GM12878 (cell line): ENCODE measurements around the gene TM9SF4. TPM values are rescaled to one million over a fixed set of nuclear protein-coding genes. Genes with fewer than 3 reads are reported as not detected.

Source experiments
- ATF7 ChIP-seq: fragments of 450-650 bp; IDR thresholded peaks from 2 replicates; pipeline ENCODE4 v1.6.1; 2016; ENCODE audit warnings: low read depth, mild to moderate bottlenecking
- ETV6 ChIP-seq, 2 experiments: fragments of 450-650 bp in 1 of 2; IDR thresholded peaks in 1 of 2; conservative IDR thresholded peaks in 1 of 2; 2 replicates each; pipeline ENCODE4 v1.6.1; 2014; ENCODE audit warnings: antibody characterized with exemption in 1 of 2, borderline replicate concordance in 1 of 2, low read depth in 1 of 2, mild to moderate bottlenecking in 1 of 2, moderate library complexity in 1 of 2
- KDM1A ChIP-seq: fragments of 200-600 bp; sonication (generic); IDR thresholded peaks from 2 replicates; pipeline ENCODE4 v1.6.1; 2016; ENCODE audit warnings: borderline replicate concordance
- PML ChIP-seq: IDR thresholded peaks from 2 replicates; pipeline ENCODE4 v1.6.1; 2012; ENCODE audit warnings: low read length, inconsistent platforms
- RB1 ChIP-seq: fragments of 450-650 bp; formaldehyde crosslinking; IDR thresholded peaks from 2 replicates; pipeline ENCODE4 v1.6.1; 2017; ENCODE audit warnings: mild to moderate bottlenecking, borderline replicate concordance
- SREBF1 ChIP-seq: IDR thresholded peaks from 2 replicates; pipeline ENCODE4 v1.6.1; 2012; ENCODE audit warnings: mild to moderate bottlenecking, low read length
- TCF7 ChIP-seq: IDR thresholded peaks from 2 replicates; pipeline ENCODE4 v1.6.1; 2014; ENCODE audit warnings: antibody characterized with exemption, borderline replicate concordance
- ZNF384 ChIP-seq: IDR thresholded peaks from 2 replicates; pipeline ENCODE4 v1.6.1; 2012; ENCODE audit warnings: low read depth, mild to moderate bottlenecking, low read length, improper control_type of control experiment, borderline replicate concordance
- polyA plus RNA-seq, 11 experiments: library from polyadenylated mRNA; depleted of rRNA in 4 of 11; unstranded in 6 of 11; stranded (reverse) in 5 of 11; fragments of >200 nt; fragmentation: Nextera tagmentation in 4 of 11; fragmentation: Illumina TruSeq in 1 of 11; extraction: Ambion mirVana in 4 of 11; extraction: Trizol in 1 of 11; gene quantifications; 1 replicate in 1 of 11; 2 replicates in 10 of 11; pipeline versions ENCODE4 v1.2.1 to v1.2.3, GENCODE V29; 2011 to 2016; ENCODE audit warnings: inconsistent platforms in 2 of 11, missing spikeins in 2 of 11, low read depth in 1 of 11
- total RNA-seq, 4 experiments: library from RNA; depleted of rRNA in 3 of 4; stranded (reverse); fragments of >200 nt in 3 of 4; fragmentation: Illumina TruSeq in 1 of 4; extraction: Trizol in 1 of 4; gene quantifications; 2 replicates each; pipeline versions ENCODE4 v1.2.1 to v1.2.3, GENCODE V29; 2013 to 2021
- TF ChIP-seq, protein P1 (sequence below), 3 experiments: IDR thresholded peaks in 2 of 3; conservative IDR thresholded peaks in 1 of 3; 2 replicates each; pipeline ENCODE4 v1.5.1; 2011; ENCODE audit warnings: low read depth in 3 of 3, low read length in 3 of 3, mild to moderate bottlenecking in 3 of 3, control low read depth in 2 of 3, moderate library complexity in 2 of 3, inconsistent platforms in 1 of 3, mixed read lengths in 1 of 3; ENCODE audit not compliant: control insufficient read depth in 2 of 3, insufficient read depth in 1 of 3; ENCODE audit errors: extremely low read depth in 1 of 3
- TF ChIP-seq, protein P2 (sequence below): fragments of 450-650 bp; IDR thresholded peaks from 2 replicates; pipeline ENCODE4 v1.6.1; 2016; ENCODE audit warnings: mild to moderate bottlenecking
- TF ChIP-seq, protein P3 (sequence below): fragments of 150-350 bp; IDR thresholded peaks from 2 replicates; pipeline ENCODE4 v1.6.1; 2014; ENCODE audit warnings: mild to moderate bottlenecking, low read depth, low read length

The TM9SF4 gene
- total and polyA plus RNA-seq, 10 of the 15 experiments (the other 5 are each of a cell fraction or from before 2014, with no cell fraction given), result 8.5 to 47.8 (median 24.3) TPM

DNA sequence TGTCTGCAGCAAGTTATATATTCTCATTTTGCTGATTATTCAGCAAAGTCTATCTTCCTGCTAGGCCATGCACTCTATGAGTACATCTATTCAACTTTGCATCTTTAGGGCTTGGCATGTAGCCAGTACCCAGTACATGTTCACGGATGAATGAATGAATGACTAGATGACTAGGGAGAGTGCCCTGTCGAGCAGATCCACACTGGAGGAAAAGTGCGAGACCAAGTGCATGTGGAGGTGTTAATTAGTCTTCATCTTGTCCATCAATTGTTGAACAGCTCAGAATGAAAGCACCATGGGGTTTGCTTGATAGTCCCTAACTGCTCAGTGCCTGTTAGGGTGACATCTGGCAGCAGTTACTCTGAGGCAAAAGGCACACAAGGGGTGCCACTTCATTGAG, 30.4 kb downstream of the TM9SF4 start (continued):
- TF ChIP-seq, protein P1, sequence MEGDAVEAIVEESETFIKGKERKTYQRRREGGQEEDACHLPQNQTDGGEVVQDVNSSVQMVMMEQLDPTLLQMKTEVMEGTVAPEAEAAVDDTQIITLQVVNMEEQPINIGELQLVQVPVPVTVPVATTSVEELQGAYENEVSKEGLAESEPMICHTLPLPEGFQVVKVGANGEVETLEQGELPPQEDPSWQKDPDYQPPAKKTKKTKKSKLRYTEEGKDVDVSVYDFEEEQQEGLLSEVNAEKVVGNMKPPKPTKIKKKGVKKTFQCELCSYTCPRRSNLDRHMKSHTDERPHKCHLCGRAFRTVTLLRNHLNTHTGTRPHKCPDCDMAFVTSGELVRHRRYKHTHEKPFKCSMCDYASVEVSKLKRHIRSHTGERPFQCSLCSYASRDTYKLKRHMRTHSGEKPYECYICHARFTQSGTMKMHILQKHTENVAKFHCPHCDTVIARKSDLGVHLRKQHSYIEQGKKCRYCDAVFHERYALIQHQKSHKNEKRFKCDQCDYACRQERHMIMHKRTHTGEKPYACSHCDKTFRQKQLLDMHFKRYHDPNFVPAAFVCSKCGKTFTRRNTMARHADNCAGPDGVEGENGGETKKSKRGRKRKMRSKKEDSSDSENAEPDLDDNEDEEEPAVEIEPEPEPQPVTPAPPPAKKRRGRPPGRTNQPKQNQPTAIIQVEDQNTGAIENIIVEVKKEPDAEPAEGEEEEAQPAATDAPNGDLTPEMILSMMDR (IDR thresholded peaks at IDR 0.05 in 2 of 3, conservative IDR thresholded peaks at IDR 0.05 in 1 of 3; ENCODE audit: control insufficient read depth in 2 of 3, extremely low read depth in 1 of 3, insufficient read depth in 1 of 3, low read depth in 3 of 3, low read length in 3 of 3), result no peak
- TF ChIP-seq SREBF1 (no peak), PML (no peak), RB1 (no peak), ATF7 (peak; percentile 33; the same call in 1 of the 2 replicates), ZNF384 (no peak), ETV6 (conservative IDR thresholded peaks at IDR 0.05 in 1 of 2, IDR thresholded peaks at IDR 0.05 in 1 of 2; ENCODE audit: borderline replicate concordance in 1 of 2, low read depth in 1 of 2) (no peak), TCF7 (no peak), KDM1A (no peak)
- TF ChIP-seq, protein P2, sequence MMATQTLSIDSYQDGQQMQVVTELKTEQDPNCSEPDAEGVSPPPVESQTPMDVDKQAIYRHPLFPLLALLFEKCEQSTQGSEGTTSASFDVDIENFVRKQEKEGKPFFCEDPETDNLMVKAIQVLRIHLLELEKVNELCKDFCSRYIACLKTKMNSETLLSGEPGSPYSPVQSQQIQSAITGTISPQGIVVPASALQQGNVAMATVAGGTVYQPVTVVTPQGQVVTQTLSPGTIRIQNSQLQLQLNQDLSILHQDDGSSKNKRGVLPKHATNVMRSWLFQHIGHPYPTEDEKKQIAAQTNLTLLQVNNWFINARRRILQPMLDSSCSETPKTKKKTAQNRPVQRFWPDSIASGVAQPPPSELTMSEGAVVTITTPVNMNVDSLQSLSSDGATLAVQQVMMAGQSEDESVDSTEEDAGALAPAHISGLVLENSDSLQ, result peak; percentile 68
- TF ChIP-seq, protein P3, sequence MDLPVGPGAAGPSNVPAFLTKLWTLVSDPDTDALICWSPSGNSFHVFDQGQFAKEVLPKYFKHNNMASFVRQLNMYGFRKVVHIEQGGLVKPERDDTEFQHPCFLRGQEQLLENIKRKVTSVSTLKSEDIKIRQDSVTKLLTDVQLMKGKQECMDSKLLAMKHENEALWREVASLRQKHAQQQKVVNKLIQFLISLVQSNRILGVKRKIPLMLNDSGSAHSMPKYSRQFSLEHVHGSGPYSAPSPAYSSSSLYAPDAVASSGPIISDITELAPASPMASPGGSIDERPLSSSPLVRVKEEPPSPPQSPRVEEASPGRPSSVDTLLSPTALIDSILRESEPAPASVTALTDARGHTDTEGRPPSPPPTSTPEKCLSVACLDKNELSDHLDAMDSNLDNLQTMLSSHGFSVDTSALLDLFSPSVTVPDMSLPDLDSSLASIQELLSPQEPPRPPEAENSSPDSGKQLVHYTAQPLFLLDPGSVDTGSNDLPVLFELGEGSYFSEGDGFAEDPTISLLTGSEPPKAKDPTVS, result no peak
